K562 (cell line): ENCODE results near the gene SLC7A6. TPM values are rescaled to one million over a fixed set of nuclear protein-coding genes. Genes with fewer than 3 reads are reported as not detected.

ENCODE experiments used
- AFF4 ChIP-seq: sonication (generic); formaldehyde crosslinking; IDR thresholded peaks from 2 replicates; pipeline ENCODE4 v1.8.0; 2023; ENCODE audit warnings: mild to moderate bottlenecking, missing genetic modification reagents
- CBX3 ChIP-seq, 2 experiments: IDR thresholded peaks; 1 replicate in 1 of 2; 2 replicates in 1 of 2; pipeline ENCODE4 v1.6.1; 2012; ENCODE audit warnings: inconsistent platforms in 2 of 2, low read length in 2 of 2, borderline replicate concordance in 1 of 2, control low read depth in 1 of 2
- CBX8 ChIP-seq: fragments of 200-600 bp; sonication (generic); IDR thresholded peaks from 2 replicates; pipeline ENCODE4 v1.6.1; 2012; ENCODE audit warnings: borderline replicate concordance, mixed run types, low read depth, mild to moderate bottlenecking, moderate library complexity, mixed read lengths, low read length, control low read depth, inconsistent platforms; ENCODE audit not compliant: poor library complexity, severe bottlenecking; ENCODE audit errors: extremely low read depth
- HLTF ChIP-seq: fragments of 450-650 bp; IDR thresholded peaks from 2 replicates; pipeline ENCODE4 v1.6.1; 2016
- NR2C2 ChIP-seq, 2 experiments: fragments of 200-800 bp in 1 of 2; sonication (Bioruptor generic) in 1 of 2; sonication (generic) in 1 of 2; formaldehyde crosslinking in 1 of 2; IDR thresholded peaks; 2 replicates each; pipeline versions ENCODE4 v1.6.1 to v1.8.0; 2016 to 2022; ENCODE audit warnings: mild to moderate bottlenecking in 1 of 2, missing compliant biosample characterization in 1 of 2, missing genetic modification characterization in 1 of 2, missing genetic modification reagents in 1 of 2
- PTTG1 ChIP-seq: fragments of 450-650 bp; IDR thresholded peaks from 2 replicates; pipeline ENCODE4 v1.6.1; 2016; ENCODE audit warnings: low read depth, mild to moderate bottlenecking, missing genetic modification characterization, missing compliant biosample characterization
- RBM17 ChIP-seq: fragments of 200-400 bp; formaldehyde crosslinking; IDR thresholded peaks from 2 replicates; pipeline ENCODE4 v1.6.1; 2017; ENCODE audit warnings: low read depth, mild to moderate bottlenecking, low read length, borderline replicate concordance
- SMARCE1 ChIP-seq: fragments of 450-650 bp; IDR thresholded peaks from 2 replicates; pipeline ENCODE4 v1.7.1; 2016; ENCODE audit warnings: mild to moderate bottlenecking
- polyA plus RNA-seq, 8 experiments: library from polyadenylated mRNA; depleted of rRNA in 4 of 8; stranded (reverse) in 5 of 8; unstranded in 3 of 8; fragments of >200 nt; fragmentation: Nextera tagmentation in 2 of 8; fragmentation: Illumina TruSeq in 1 of 8; extraction: Ambion mirVana in 2 of 8; extraction: Trizol in 1 of 8; gene quantifications; 2 replicates each; pipeline versions ENCODE4 v1.2.1 to v1.2.3, GENCODE V29; 2011 to 2014; ENCODE audit warnings: inconsistent platforms in 1 of 8, missing spikeins in 1 of 8
- total RNA-seq, 7 experiments: library from RNA; depleted of rRNA in 6 of 7; stranded (reverse); fragments of >200 nt in 6 of 7; fragmentation: Illumina TruSeq in 2 of 7; extraction: Trizol in 2 of 7; gene quantifications; 2 replicates each; pipeline versions ENCODE4 v1.2.1 to v1.2.3, GENCODE V29; 2011 to 2021; ENCODE audit warnings: low replicate concordance in 1 of 7

The SLC7A6 gene
- total and polyA plus RNA-seq, 9 of the 15 experiments (the other 6 are each of a cell fraction or from before 2014, with no cell fraction given), result 12.6 to 60.1 (median 29.8) TPM

GRCh38 chr16:68257251-68257905 is 6.9 kb upstream of the SLC7A6 start (continued):
- TF ChIP-seq CBX8 (no peak), HLTF (no peak), NR2C2 (CRISPR knock-in tag; IDR thresholded peaks at IDR 0.05) (no peak), NR2C2 (tag; IDR thresholded peaks at IDR 0.05) (no peak), SMARCE1 (no peak), PTTG1 (no peak), CBX3 (IDR thresholded peaks at IDR 0.05; ENCODE audit: borderline replicate concordance in 1 of 2, low read length in 2 of 2) (no peak), RBM17 (no peak), AFF4 (CRISPR knock-in tag) (no peak)
- TF ChIP-seq, all 486 proteins: peak for 0
